ENCODE results near the gene LRRC8A.

LRRC8A gene

DNA sequence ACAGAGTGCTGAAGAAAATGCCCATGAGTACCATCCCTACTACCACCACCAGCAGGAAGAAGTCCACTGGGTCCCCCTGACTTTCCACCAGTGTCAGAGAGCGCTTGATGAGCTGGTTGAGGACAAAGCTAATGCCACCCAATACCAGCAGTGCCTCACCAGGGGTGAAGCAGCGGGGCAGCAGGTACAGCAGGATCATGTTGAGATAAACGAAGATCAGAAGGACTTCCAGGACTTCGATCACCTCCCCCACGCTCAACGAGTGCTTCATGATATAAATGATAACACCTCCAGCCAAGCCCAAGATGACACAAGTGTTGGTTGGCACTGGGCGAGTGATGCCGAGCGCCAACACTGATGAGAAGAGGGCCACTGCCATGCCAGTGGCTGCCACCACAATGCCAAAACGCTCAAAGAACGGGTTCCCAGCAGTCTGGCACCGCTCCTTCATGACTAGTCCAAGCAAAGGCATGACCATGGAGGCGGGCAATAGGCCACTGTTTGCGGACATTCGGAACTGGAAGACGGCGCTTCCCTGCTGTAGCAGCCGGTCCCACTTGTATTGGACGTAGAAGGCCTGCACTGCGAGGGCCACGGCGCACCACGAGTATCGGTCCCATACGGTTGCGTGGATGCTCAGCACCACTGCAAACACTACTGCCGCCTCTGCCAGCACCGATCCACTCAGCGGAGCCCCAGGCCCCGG is 64.8 kb downstream of the LRRC8A start:
- TF ChIP-seq ZNF768 (tag by site-specific recombination; IDR thresholded peaks at IDR 0.05) (no peak), SETDB1 (IDR thresholded peaks at IDR 0.05; ENCODE audit: insufficient read length, low read length) (no peak), ZNF776 (tag by site-specific recombination; IDR thresholded peaks at IDR 0.05; ENCODE audit: borderline replicate concordance) (no peak), ZNF366 (tag by site-specific recombination; conservative IDR thresholded peaks at IDR 0.05) (no peak), ZNF529 (tag by site-specific recombination; IDR thresholded peaks at IDR 0.05; ENCODE audit: insufficient replicate concordance) (no peak), ZSCAN16 (tag by site-specific recombination; IDR thresholded peaks at IDR 0.05) (no peak), ZNF785 (tag by site-specific recombination; IDR thresholded peaks at IDR 0.05) (no peak), ZNF501 (tag by site-specific recombination; IDR thresholded peaks at IDR 0.05) (no peak), SP7 (tag by site-specific recombination; IDR thresholded peaks at IDR 0.05) (no peak), ZNF423 (tag by site-specific recombination; IDR thresholded peaks at IDR 0.05) (no peak), ZBTB7A (tag by site-specific recombination; IDR thresholded peaks at IDR 0.05; ENCODE audit: low read depth) (no peak)
- TF ChIP-seq, protein P1, sequence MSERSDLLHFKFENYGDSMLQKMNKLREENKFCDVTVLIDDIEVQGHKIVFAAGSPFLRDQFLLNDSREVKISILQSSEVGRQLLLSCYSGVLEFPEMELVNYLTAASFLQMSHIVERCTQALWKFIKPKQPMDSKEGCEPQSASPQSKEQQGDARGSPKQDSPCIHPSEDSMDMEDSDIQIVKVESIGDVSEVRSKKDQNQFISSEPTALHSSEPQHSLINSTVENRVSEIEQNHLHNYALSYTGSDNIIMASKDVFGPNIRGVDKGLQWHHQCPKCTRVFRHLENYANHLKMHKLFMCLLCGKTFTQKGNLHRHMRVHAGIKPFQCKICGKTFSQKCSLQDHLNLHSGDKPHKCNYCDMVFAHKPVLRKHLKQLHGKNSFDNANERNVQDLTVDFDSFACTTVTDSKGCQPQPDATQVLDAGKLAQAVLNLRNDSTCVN (tag by site-specific recombination; optimal IDR thresholded peaks at IDR 0.05) = no peak
- TF ChIP-seq, protein P2, sequence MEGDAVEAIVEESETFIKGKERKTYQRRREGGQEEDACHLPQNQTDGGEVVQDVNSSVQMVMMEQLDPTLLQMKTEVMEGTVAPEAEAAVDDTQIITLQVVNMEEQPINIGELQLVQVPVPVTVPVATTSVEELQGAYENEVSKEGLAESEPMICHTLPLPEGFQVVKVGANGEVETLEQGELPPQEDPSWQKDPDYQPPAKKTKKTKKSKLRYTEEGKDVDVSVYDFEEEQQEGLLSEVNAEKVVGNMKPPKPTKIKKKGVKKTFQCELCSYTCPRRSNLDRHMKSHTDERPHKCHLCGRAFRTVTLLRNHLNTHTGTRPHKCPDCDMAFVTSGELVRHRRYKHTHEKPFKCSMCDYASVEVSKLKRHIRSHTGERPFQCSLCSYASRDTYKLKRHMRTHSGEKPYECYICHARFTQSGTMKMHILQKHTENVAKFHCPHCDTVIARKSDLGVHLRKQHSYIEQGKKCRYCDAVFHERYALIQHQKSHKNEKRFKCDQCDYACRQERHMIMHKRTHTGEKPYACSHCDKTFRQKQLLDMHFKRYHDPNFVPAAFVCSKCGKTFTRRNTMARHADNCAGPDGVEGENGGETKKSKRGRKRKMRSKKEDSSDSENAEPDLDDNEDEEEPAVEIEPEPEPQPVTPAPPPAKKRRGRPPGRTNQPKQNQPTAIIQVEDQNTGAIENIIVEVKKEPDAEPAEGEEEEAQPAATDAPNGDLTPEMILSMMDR (tag by site-specific recombination; IDR thresholded peaks at IDR 0.05) = no peak
- TF ChIP-seq, protein P3, sequence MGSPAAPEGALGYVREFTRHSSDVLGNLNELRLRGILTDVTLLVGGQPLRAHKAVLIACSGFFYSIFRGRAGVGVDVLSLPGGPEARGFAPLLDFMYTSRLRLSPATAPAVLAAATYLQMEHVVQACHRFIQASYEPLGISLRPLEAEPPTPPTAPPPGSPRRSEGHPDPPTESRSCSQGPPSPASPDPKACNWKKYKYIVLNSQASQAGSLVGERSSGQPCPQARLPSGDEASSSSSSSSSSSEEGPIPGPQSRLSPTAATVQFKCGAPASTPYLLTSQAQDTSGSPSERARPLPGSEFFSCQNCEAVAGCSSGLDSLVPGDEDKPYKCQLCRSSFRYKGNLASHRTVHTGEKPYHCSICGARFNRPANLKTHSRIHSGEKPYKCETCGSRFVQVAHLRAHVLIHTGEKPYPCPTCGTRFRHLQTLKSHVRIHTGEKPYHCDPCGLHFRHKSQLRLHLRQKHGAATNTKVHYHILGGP (tag by site-specific recombination; IDR thresholded peaks at IDR 0.05) = no peak
- Histone ChIP-seq H3K27ac (ENCODE audit: extremely low read depth, low read depth, low read length) (peak overlapping the region; percentile 83; the same call in 1 of the 2 replicates), H3K36me3 (ENCODE audit: control insufficient read depth in 2 of 2, insufficient read depth in 1 of 2, low read length in 2 of 2) (peaks cover 18 to 29% of the 10 kb centered on the region in 2 experiments; a peak in 2 of 3 replicates), H3K4me1 (ENCODE audit: control insufficient read depth, insufficient read depth, low read length) (no peaks in the 10 kb centered on the region), H3K4me3 (ENCODE audit: low read depth, low read length) (peak overlapping the region; percentile 96), H3K9me3 (ENCODE audit: control insufficient read depth, insufficient read depth, low read depth, low read length) (no peaks in the 10 kb centered on the region)
- POLR2A ChIA-PET = interaction anchor here (1.0 kb wide), 1 partner anchor 28 kb away, joined by 4 read pairs; no protein-coding TSS in a partner anchor
- CTCF ChIA-PET = interaction anchor here (0.7 to 2.6 kb wide), 2 partner anchors 18 to 121 kb away, joined by 3 to 8 read pairs; no protein-coding TSS in a partner anchor

DNA sequence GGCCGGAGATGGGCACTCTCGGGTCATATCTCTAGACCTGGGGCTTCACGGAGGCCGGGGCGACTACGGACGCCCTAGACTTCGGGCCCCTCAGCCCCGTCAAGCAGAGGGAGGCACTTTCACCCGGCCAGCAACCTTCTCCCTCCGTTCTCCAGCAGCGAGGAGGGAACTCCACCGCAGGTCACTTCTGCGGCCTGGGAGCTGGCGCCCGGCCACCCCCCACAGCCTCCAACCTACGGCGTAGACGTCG is 65.3 kb downstream of the LRRC8A start:
- H3K27ac ChIP-seq (ENCODE audit: extremely low read depth, low read depth, low read length) = peak overlapping the region; percentile 83
- H3K4me3 ChIP-seq (ENCODE audit: low read depth, low read length) = peak overlapping the region; percentile 96
- ChIA-PET CTCF (interaction anchor here (2.6 kb wide), 1 partner anchor 19 kb away, joined by 8 read pairs; no protein-coding TSS in a partner anchor), POLR2A (interaction anchor here (0.6 to 1.0 kb wide), 2 partner anchors 27 to 491 kb away, joined by 4 to 5 read pairs; partner anchors contain the start of gene ODF2)
- no peaks in the 10 kb centered on the region for H3K9me3 ChIP-seq (ENCODE audit: control insufficient read depth, insufficient read depth, low read depth, low read length)
- H3K4me1 ChIP-seq (ENCODE audit: control insufficient read depth, insufficient read depth, low read length) = no peaks in the 10 kb centered on the region
- peaks cover 18 to 29% of the 10 kb centered on the region in 2 experiments; a peak in 2 of 3 replicates for H3K36me3 ChIP-seq (ENCODE audit: control insufficient read depth in 2 of 2, insufficient read depth in 1 of 2, low read length in 2 of 2)
- TF ChIP-seq GLIS2 (tag by site-specific recombination; IDR thresholded peaks at IDR 0.05) (no peak), ZNF596 (tag by site-specific recombination; IDR thresholded peaks at IDR 0.05) (no peak), SP7 (tag by site-specific recombination; IDR thresholded peaks at IDR 0.05) (no peak), ZFHX2 (tag by site-specific recombination; conservative IDR thresholded peaks at IDR 0.05) (no peak), ZNF169 (tag by site-specific recombination; IDR thresholded peaks at IDR 0.05) (no peak), ZNF776 (tag by site-specific recombination; IDR thresholded peaks at IDR 0.05; ENCODE audit: borderline replicate concordance) (no peak), ZBTB21 (tag by site-specific recombination; IDR thresholded peaks at IDR 0.05) (0 out of 2 replicates have a peak, but pooled peaks have one; percentile 8)
- TF ChIP-seq, protein P4, sequence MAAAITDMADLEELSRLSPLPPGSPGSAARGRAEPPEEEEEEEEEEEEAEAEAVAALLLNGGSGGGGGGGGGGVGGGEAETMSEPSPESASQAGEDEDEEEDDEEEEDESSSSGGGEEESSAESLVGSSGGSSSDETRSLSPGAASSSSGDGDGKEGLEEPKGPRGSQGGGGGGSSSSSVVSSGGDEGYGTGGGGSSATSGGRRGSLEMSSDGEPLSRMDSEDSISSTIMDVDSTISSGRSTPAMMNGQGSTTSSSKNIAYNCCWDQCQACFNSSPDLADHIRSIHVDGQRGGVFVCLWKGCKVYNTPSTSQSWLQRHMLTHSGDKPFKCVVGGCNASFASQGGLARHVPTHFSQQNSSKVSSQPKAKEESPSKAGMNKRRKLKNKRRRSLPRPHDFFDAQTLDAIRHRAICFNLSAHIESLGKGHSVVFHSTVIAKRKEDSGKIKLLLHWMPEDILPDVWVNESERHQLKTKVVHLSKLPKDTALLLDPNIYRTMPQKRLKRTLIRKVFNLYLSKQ (tag by site-specific recombination; IDR thresholded peaks at IDR 0.05; ENCODE audit: borderline replicate concordance) = no peak
- TF ChIP-seq, protein P5, sequence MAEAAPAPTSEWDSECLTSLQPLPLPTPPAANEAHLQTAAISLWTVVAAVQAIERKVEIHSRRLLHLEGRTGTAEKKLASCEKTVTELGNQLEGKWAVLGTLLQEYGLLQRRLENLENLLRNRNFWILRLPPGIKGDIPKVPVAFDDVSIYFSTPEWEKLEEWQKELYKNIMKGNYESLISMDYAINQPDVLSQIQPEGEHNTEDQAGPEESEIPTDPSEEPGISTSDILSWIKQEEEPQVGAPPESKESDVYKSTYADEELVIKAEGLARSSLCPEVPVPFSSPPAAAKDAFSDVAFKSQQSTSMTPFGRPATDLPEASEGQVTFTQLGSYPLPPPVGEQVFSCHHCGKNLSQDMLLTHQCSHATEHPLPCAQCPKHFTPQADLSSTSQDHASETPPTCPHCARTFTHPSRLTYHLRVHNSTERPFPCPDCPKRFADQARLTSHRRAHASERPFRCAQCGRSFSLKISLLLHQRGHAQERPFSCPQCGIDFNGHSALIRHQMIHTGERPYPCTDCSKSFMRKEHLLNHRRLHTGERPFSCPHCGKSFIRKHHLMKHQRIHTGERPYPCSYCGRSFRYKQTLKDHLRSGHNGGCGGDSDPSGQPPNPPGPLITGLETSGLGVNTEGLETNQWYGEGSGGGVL (tag by site-specific recombination; IDR thresholded peaks at IDR 0.05) = 0 out of 2 replicates have a peak, but pooled peaks have one; percentile 6
- TF ChIP-seq, protein P6, sequence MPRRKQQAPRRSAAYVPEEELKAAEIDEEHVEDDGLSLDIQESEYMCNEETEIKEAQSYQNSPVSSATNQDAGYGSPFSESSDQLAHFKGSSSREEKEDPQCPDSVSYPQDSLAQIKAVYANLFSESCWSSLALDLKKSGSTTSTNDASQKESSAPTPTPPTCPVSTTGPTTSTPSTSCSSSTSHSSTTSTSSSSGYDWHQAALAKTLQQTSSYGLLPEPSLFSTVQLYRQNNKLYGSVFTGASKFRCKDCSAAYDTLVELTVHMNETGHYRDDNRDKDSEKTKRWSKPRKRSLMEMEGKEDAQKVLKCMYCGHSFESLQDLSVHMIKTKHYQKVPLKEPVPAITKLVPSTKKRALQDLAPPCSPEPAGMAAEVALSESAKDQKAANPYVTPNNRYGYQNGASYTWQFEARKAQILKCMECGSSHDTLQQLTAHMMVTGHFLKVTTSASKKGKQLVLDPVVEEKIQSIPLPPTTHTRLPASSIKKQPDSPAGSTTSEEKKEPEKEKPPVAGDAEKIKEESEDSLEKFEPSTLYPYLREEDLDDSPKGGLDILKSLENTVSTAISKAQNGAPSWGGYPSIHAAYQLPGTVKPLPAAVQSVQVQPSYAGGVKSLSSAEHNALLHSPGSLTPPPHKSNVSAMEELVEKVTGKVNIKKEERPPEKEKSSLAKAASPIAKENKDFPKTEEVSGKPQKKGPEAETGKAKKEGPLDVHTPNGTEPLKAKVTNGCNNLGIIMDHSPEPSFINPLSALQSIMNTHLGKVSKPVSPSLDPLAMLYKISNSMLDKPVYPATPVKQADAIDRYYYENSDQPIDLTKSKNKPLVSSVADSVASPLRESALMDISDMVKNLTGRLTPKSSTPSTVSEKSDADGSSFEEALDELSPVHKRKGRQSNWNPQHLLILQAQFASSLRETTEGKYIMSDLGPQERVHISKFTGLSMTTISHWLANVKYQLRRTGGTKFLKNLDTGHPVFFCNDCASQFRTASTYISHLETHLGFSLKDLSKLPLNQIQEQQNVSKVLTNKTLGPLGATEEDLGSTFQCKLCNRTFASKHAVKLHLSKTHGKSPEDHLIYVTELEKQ (tag by site-specific recombination; IDR thresholded peaks at IDR 0.05; ENCODE audit: borderline replicate concordance) = no peak

All from HEK293 (cell line).